Measurements from ENCODE around the gene DPYSL3. TPM values are rescaled to one million over a fixed set of nuclear protein-coding genes. Genes with fewer than 3 reads are reported as not detected.
A peak's percentile ranks its signal among the peaks of the same experiment; 100 is the strongest.

Gene DPYSL3
- total RNA-seq, 2 donors from 2014 or later = 161 to 255 TPM

GRCh38 chr5:147412561-147412960, 97.3 kb downstream of the DPYSL3 start:
- no peak for TF ChIP-seq CTCF (IDR thresholded peaks at IDR 0.05)
- DNase-seq (ENCODE audit: low spot score) (no peak), ATAC-seq (ENCODE audit: insufficient number of reproducible peaks, low FRiP score, low read depth) (no peak)
- Histone ChIP-seq H3K36me3 (peaks cover 15% of the 10 kb centered on the region), H3K9me3 (no peaks in the 10 kb centered on the region), H3K4me1 (ENCODE audit: control insufficient read depth in 1 of 2, low read depth in 2 of 2) (peaks cover 40 to 98% of the 10 kb centered on the region in 2 donors), H3K27me3 (replicated peaks; ENCODE audit: insufficient read depth) (no peaks in the 10 kb centered on the region), H3K4me3 (no peak overlapping the region), H3K27ac (peak overlapping the region; percentile 84 to 95)

GRCh38 chr5:147411359-147412319, 98.2 kb downstream of the DPYSL3 start:
- ATAC-seq (ENCODE audit: insufficient number of reproducible peaks, low FRiP score, low read depth) (no peak), DNase-seq (ENCODE audit: low spot score) (no peak)
- H3K27me3 ChIP-seq (replicated peaks; ENCODE audit: insufficient read depth) = no peaks in the 10 kb centered on the region
- no peak for TF ChIP-seq CTCF (IDR thresholded peaks at IDR 0.05)
- peaks cover 43 to 96% of the 10 kb centered on the region in 2 donors for H3K4me1 ChIP-seq (ENCODE audit: control insufficient read depth in 1 of 2, low read depth in 2 of 2)
- peaks cover 15% of the 10 kb centered on the region for H3K36me3 ChIP-seq
- no peak overlapping the region for H3K4me3 ChIP-seq
- no peaks in the 10 kb centered on the region for H3K9me3 ChIP-seq
- H3K27ac ChIP-seq = peak overlapping the region; percentile 84 to 95

GRCh38 chr5:147410496-147411358, 99.1 kb downstream of the DPYSL3 start:
- peak overlapping the region; percentile 95 to 96 for H3K27ac ChIP-seq
- peaks cover 52 to 96% of the 10 kb centered on the region in 2 donors for H3K4me1 ChIP-seq (ENCODE audit: control insufficient read depth in 1 of 2, low read depth in 2 of 2)
- no peak overlapping the region for H3K4me3 ChIP-seq
- H3K9me3 ChIP-seq = no peaks in the 10 kb centered on the region
- no peak for TF ChIP-seq CTCF (IDR thresholded peaks at IDR 0.05)
- DNase-seq (ENCODE audit: low spot score) = no peak
- H3K27me3 ChIP-seq (replicated peaks; ENCODE audit: insufficient read depth) = no peaks in the 10 kb centered on the region
- H3K36me3 ChIP-seq = peaks cover 11% of the 10 kb centered on the region
- ATAC-seq (ENCODE audit: insufficient number of reproducible peaks, low FRiP score, low read depth) = no peak

GRCh38 chr5:147408980-147409379, 100.9 kb downstream of the DPYSL3 start:
- H3K9me3 ChIP-seq = no peaks in the 10 kb centered on the region
- ATAC-seq (ENCODE audit: insufficient number of reproducible peaks, low FRiP score, low read depth) (no peak), DNase-seq (ENCODE audit: low spot score) (no peak)
- H3K4me3 ChIP-seq = no peak overlapping the region
- peaks cover 60 to 94% of the 10 kb centered on the region in 2 donors for H3K4me1 ChIP-seq (ENCODE audit: control insufficient read depth in 1 of 2, low read depth in 2 of 2)
- peaks cover 5% of the 10 kb centered on the region for H3K36me3 ChIP-seq
- no peak for TF ChIP-seq CTCF (IDR thresholded peaks at IDR 0.05)
- no peaks in the 10 kb centered on the region for H3K27me3 ChIP-seq (replicated peaks; ENCODE audit: insufficient read depth)
- H3K27ac ChIP-seq = peak overlapping the region; percentile 95 to 96
